ENCODE results near the gene SULT1C3.
"Not testable (repeated sequence)": the region's sequence is repeated elsewhere in the genome, so short reads cannot be mapped to it uniquely, and the experiment has no call there.

Gene SULT1C3

DNA sequence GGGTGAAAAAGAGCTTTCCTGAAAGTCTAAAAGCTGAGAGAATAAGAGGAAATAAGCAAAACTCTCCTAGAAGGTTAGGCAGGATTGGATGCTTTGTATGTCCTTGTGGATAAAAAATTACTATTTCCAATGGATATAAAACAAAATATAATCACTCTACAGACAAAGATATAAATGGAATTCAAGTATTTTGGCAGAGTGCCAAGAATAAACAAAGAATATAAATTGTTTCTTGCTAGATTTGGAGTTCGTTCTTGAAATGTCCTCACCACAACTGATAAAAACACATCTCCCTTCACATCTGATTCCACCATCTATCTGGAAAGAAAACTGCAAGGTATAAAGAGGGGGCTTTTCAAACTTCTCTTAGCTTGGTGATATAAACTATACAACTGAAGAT, 13.3 kb downstream of the SULT1C3 start:
- DNase-seq, result no peak

DNA sequence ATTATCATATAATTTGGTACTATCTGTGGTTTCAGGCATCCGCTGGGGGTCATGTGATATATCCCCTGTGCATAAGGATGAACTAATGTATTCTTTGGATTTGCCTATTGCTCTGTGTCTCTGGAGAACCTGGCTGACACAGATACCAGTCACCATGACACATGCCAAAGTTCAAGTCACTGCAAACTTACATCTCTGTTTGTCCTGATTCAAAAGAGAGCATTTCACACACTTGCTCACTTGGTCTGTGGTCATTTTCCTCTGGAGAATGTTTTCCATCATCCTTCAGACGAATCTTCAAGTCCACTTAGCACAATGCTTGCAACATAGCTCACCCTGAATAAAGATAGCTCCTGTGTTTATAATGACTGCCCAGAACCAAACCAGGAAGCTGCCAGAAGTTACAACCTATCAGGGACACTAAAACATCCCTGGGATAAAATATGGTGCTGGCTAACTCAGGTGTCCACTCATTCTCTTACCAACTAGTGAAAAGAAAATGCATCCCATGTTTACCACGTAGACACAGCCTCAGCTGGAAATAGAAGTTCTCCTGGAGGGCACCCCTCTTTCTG, 18.1 kb downstream of the SULT1C3 start:
- DNase-seq, result no peak

DNA sequence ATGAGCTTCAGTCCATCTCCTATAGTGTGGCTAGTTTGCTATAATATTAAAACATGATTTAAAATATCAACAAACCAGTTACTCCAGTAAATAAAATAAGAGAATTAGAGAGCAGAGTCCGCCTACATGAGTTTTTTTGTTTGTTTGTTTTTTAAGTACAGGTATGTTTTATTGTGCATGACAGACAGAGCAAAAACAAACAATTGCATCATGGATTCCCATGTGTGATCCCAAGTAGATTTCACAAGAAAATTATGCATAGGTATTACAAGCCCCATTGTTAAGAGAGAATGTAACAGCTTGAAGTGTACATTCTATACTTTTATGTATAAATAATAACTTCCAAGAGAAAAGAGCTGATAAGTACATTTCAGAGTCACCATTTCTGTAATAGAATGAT, 21.0 kb downstream of the SULT1C3 start:
- no peak for DNase-seq

DNA sequence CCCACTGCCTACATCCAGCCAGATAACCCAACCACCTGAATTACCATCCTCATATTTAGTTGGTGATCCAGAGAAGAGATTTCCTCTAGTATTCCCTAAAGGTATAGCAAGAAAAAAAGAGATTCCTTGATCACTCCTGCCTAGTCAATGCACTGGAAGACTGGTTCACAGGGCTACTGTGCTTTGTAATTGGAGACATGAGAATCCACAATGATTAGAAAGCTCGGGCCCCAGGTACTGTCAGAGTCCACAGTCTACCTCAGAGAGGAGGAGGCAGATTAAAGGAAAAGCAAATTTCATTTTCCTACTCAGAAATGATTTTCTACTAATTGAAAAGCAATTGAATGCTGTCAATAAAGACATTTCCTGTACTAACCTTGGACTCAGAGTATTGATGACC, 22.3 kb downstream of the SULT1C3 start:
- DNase-seq, result no peak

DNA sequence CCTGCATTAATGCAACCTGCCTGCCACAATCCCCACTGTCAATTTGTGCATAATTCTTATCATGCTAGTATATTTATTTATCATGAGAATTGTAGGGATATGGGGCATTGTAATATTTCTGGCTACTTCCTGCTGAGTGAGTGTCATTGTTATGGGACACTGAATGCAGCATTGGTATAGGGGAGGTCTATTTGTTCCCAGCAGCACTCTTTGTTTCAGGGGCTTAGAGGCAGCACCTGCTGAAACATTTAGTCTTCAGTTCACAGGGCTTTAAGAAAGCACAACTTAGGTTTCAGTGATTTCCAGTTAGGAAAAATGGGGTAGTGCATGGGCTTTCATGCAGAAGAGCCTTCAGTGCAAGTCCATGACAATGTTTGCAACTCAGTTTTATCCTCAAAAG, 23.6 kb downstream of the SULT1C3 start:
- no peak for DNase-seq

DNA sequence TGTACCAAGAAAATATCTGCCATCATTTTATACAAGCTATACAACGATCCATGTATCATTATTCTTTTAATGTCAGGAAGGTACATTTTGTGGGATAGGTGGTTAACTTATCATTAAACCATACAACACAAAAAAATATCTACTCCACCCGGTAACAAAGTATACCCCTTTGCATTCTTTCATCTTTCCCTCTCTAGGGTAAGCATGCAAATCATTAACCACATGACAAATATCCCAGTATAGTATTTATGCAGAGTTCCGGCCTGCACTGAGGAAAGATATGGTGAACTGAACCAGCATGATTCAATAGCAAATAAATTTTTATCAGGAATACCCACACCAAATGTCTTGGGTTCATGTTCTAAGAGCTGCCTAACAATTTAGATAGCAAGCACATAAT, 26.4 kb downstream of the SULT1C3 start:
- no peak for DNase-seq

DNA sequence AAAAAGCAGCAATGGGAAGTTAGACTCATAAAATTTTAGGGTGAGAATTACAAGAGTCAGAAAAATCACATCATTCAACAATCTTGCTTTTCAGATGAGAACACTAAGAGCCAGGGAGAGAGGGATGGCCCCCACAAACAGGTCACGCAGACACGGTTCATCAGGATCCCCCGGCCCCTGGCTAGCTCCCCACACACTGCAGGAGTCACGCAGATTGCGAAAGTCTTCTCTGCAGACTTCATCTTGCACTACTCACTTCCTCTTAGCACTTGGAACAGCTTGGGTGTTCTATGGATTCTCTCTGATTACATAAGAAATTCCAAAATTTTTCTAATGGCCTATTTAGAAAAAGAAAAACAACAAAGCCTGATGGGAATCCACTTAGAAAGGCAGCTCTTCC, 27.3 kb downstream of the SULT1C3 start:
- peak; percentile 50 to 83 for DNase-seq

DNA sequence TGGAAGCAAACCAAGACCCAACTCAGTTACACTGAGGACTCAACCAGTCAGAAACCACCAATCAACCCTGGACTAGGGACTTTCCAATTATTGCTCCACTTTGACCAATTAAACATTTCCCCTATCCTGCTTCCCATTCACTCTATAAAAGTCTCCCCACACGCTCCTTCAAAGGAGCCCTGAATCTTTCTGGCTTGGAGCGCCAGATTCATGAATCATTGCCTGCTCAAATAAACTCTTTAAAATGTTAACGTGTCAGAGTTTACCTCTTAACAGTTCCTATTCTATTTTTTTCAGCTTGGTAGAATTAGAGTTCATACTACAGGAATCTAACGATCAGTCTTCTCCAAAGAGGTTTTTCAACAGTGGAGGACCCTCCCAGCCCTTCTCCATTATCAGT, 28.2 kb downstream of the SULT1C3 start:
- peak; percentile 14 to 60 for DNase-seq

DNA sequence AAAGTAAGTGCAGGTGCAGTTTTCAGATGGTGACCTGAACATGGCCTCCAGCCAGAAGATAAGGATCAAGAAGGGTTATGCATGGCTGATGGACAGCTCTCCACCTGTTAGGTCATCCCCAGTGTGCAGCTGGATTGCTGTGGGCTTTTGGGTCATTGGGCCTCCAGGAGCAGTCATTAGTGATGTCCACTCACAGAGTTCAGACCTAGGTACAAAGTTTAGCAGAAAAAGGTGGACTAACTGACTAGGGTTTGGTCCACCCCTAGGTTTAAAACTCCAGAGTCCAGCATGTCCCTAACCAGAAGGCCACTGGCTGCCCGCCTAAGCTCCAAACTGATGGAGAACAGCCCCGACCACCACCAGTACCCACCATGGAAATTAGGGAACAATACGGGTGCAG, 30.6 kb downstream of the SULT1C3 start:
- no peak for DNase-seq

DNA sequence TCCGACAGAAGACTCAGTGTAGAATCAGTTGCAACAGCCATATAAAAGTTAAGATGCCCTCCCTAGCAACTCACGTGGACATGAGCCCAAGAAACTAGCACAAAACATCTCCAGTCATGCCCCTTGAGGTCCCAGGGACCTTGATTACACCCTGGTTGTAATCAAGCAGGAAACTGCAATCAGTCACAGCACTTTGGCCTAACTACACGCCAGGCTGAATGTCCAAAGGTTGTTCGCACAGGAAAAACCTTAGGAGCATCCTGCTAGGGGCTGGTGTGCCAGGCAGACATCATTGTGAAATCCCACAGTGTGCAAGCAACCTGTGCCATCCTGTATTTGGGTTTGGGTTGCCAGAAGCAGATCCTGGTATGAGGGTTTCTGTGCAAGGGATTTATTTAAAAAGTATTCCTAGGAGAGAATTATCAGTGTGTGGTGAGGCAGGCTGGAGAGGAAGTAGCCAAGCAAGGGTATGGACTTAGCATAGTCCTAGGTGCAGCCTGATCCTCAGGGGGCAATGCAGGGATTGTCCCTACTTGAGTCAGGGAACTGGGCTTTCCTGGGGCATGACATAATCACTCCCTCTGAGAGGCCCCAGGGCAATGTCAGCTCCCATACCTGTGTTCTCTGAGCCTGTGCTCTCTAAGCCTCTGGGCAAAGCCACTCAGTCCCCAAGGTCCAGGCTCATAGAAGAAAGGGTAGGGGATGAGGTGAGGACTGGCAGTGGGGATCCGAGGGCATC, 31.2 kb downstream of the SULT1C3 start:
- peak in 1 of 2 donors; percentile 12 for DNase-seq

DNA sequence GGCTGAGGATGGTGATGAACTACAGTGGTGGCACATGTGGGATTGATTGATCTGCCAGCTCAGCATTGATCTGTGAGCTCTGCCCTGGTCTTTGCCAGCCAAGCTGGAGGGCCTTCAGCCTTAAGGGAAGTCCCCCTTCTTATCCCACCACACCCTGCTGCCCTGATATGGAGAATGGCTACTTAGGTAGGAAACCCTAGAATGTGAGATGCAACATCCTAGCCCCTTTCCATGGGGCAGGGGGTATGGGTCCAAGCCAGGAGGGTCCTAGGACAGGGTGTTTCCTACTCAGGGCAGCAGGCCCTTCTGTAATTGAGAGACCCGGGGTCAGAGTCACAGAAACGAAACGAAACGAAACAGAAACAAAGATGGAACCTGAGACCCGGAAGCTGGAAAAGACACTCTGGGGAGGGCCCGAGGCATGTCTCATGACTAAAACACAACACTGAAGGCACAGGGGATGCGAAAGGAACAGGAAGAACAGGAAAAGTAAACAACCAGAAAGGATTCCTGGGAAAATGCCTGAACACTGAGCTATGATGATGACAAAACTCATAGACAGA, 32.0 kb downstream of the SULT1C3 start:
- DNase-seq, result no peak

DNA sequence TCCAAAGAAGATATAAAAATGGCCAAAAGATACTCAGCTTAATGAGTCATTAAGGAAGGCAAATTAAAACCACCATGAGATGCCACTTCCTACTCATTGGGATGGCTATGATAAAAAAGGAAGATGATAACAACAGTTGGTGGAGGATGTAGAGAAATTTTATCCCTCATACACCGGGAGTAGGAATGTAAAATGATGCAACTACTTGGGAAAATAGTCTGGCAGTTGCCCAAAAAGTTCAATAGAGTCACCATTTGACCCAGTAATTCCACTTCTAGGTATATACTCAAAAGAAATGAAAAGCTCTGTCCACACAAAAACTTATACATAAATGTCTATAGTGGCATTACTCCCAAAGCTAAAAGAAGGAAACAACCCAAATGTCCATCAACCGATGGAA, 38.9 kb downstream of the SULT1C3 start:
- no peak for DNase-seq

DNA sequence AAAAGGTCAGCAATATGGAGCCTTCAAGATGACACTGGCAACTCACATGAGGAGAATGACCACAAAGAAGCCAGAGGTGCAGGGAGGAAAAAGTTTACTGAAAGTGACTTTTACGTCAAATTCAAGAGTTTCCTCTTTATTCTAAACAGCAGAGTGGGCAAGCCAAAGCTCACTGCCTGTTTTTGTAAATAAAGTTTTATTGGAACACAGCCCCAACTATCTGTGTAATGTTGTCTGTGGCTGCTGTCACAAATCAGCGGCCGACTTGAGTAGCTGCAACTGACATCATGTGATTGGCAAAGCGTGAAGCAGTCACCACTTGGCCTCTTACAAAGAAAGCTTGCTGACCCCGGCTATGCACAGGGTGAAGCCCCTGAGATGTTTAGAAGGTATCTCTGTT, 39.7 kb downstream of the SULT1C3 start:
- no peak for DNase-seq

DNA sequence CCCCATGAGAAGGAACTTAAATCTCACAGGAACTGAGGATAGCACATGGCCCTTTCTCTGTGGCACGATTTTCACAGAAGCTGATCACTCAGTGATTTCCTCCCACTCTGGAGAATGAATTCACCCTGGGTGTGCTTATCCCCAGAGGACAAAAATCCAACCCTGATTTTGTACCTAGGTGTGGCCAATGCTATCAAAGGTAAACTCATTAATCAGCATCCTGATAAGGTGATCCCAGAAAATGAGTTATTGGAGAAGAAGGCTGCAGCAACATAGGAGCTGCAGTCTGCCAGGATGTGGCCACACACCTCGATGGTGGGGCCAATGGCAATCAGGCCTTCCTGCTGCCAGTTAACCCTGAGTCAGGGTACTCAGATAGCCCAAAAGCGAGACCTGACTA, 40.7 kb downstream of the SULT1C3 start:
- DNase-seq, result no peak

DNA sequence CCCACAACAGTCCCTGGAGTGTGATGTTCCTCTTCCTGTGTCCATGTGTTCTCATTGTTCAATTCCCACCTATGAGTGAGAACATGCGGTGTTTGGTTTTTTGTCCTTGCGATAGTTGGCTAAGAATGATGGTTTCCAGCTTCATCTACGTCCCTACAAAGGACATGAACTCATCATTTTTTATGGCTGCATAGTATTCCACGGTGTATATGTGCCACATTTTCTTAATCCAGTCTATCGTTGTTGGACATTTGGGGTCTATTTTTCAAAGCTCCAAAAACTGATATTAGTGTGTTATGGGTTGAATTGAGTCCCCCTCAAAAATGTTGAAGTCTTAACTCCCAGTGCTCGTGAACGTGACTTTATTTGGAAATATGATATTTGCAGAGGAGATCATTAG, 44.8 kb downstream of the SULT1C3 start:
- not testable (repeated sequence) for DNase-seq

DNA sequence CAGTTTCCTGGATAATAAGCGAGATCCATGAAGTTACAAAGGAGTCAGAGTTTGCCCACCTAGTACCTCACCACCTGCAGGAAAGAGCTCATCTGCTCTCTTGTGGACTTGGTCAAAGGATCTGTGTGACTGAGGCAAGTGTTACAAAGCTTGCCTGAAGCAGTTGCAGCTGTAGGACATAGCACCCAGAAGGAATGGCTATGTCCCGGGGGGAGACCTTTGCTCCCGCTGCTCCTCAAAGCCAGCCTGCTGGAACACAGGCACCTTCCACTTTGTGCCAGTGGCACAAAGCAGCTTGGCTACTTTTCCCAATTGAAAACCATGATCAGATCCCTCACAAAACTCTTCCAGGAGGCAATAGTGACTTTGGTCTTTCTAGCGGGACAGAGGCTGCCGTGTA, 45.8 kb downstream of the SULT1C3 start:
- no peak for DNase-seq

DNA sequence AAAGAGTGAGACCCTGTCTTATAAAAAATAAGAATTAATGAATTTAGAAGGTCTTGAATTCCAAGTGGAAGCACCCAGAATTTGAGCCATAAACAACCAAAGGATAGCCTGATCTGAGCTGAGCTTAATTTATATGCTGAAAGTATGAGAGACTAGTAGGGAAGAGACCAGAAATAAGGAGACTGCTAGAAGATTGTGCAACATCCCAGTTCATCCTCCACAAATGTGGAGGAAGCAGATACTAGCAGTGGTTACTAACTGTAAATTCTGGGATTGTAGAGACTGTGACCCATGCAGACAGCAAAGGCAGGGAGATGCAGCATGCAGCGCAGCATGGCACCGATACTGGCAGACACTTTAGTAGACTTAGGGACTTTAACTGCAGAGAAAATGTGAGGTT, 47.4 kb downstream of the SULT1C3 start:
- no peak for DNase-seq

DNA sequence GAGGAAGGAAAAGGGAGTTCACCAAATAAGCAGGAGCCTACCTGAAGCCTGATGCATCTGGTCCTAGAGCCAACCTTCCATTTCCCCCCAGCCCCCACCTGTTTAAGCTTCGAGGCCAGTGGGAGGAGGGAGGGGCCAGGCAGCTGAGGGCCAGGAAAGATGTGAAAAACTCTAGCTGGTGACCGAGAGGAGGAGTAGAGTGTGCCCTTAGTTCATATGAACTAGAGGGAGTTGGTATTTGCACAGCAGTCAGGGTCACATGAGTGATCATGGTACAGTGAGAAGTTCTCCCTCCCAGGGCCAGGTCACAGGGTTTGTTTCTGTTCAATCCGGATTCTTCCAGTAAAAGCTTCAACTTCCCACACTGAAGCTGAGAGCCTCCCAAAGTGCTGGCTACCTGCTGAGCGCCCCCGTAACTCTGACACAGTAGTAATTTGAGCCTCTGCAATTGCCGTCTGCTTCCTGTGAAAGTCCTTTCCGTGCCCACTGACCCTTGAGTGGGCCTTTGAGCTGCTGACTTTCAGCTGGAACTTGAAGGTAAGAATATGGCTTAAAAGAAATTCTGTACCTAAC, 48.9 kb downstream of the SULT1C3 start, which contains the start of gene SULT1C2:
Gene SULT1C2 (plus strand): TSS at position 362 of the 573 bp plus-strand sequence. CDS start 4,773 bp downstream, outside the sequence.
- DNase-seq, result peak in 1 of 2 donors; percentile 40

DNA sequence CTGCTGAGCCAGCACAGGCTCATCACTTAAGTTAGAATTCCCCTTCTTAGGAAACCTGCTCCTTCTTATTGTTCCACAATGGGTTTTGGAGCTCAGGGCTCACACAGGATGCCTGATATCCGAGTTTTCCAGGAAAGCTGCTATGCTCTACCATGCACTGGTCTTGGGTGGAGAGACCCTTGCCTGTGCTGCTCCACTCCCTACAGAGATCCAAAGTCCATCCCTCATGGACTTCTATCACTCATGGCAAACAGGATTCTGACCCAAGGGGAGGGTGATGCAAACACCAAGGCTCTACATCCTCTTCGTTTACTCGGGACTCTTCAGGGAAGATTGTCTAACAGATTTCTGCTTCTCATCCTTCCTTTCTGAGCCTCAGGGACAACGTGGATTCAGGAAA, 54.1 kb downstream of the SULT1C3 start:
- no peak for DNase-seq

DNA sequence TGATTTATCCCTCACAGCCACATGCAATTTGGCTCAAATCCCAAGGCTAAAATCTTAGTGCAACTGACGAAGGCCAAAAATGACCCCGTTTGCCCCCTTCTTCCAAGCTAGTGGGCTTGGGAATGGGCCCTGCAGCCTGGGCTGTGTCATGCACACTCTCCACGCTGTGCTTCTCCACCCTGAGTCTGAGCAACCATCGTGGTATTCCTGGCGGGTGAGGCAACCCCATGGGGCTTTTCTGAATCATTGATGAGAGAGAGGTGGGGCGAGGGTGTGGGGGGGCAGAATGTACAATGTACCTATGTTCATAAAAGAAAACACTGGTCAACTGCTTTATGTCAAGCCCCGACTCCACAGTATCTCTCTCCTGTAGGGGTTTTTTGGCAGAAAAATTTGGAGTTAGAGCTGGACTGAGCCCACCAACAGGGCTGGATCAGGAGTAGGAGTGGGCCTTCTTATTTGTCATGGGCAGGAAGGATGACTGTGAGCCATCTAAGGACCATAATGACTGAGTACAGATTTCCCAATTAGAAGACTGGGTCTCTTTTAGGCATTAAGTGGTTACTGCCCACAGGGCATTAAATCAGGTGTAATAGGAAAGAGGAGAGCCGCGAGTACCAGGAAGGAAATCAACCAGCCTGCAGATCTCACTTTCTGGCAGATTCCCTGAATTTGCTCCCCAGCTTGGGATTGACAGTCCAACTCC, 57.8 kb downstream of the SULT1C3 start:
- DNase-seq, result no peak

DNA sequence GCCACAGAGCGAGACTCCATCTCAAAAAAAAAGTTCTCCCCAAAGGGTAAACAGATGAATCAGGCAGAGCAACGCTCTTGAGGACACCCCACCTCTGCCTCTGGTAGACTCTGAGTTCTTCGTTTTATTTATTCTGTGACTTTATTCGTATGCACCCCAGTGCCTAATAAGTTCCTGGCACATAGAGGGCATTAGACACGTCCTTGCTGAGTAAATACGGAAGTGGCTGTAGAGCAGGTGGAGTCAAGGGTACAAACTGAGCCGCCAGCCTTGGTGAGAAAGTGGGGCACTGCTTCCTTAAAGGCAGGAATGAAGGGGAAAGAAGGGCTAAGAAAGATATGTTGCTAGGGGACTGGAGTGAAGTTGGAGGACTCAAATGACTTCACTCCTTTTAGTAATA, 61.8 kb downstream of the SULT1C3 start:
- no peak for DNase-seq

DNA sequence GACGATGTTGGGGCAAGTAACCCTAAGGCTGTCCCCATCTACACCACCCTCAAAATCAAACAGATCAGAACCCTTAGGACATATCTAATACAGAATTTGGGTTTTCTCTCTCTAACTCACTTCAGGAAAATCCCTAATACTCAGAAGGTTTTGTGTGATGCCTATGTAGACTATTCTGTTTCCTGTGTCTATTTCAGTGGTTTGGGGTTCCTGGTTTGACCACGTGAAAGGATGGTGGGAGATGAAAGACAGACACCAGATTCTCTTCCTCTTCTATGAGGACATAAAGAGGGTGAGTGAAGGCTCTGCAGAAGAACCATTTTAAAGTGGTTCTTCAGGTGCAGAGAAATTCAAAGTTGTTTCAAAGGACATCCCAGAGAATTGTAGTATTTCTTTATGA, 65.2 kb downstream of the SULT1C3 start:
- no peak for DNase-seq

DNA sequence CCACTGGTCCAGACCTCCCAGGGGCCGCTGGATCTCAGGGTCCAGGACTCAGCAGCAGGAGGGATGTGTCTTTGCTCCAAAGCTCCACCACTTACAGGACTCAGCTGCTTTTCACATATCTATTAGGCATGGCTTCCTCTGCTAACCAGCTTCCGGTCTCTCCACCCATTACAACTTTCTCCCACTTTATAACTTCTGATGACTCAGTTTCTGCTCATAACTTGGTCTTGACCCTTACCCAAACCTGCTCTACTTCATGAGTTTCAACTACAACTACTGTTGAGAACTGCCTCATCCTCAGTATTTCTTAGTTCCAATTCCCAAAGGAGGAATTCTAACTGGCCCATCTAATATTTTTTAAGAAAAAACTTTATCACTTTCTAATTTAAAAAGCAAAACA, 66.1 kb downstream of the SULT1C3 start:
- no peak for DNase-seq

DNA sequence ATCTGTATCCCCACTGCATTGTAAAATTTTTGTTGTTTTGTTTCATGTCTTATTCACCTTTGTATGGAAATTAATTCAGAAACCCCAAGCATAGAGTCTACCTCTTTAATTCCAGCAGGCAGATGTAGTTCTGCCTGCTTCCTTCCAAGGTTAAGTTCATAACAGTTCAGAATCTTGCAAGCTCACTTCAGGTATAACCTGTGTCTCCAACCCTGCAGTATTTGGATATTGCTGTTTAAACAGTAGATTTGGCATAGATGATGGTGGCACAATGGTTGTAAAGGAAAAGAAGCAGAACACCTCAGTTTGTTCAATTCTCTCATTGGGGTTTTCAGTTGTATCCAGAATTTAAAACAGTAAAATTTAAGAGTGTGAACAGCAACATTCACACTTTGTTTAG, 70.1 kb downstream of the SULT1C3 start:
- no peak for DNase-seq
